Body of pancreas (tissue), 4 donors: ENCODE results near the gene TAOK3. TPM values are rescaled to one million over a fixed set of nuclear protein-coding genes. Genes with fewer than 3 reads are reported as not detected.
A peak's percentile ranks its signal among the peaks of the same experiment; 100 is the strongest.
"Not testable (repeated sequence)": the region's sequence is repeated elsewhere in the genome, so short reads cannot be mapped to it uniquely, and the experiment has no call there.

Source experiments
- ATAC-seq: fragments of 150-250 bp; one replicate; pipeline ENCODE4 v1.9.1; 2016
- DNase-seq, 4 donors: peaks; one replicate each; pipeline ENCODE4 v3.0.0-alpha.2; 2019
- H3K27ac ChIP-seq, 4 donors: fragments of 200-600 bp; sonication (generic); 1 replicate in 3 of 4; 2 replicates in 1 of 4; pipeline versions ENCODE4 v1.5.1 to v1.6.1; 2016 to 2019; ENCODE audit warnings: mild to moderate bottlenecking in 1 of 4, mixed read lengths in 1 of 4, moderate library complexity in 1 of 4
- H3K27me3 ChIP-seq, 2 donors: fragments of 200-600 bp; sonication (generic); one replicate each; pipeline ENCODE4 v1.6.0; 2016; ENCODE audit warnings: mild to moderate bottlenecking in 1 of 2
- H3K36me3 ChIP-seq, 2 donors: fragments of 200-600 bp; sonication (generic); replicated peaks in 1 of 2; 2 replicates each; pipeline ENCODE4 v1.5.1; 2016; ENCODE audit warnings: low read depth in 2 of 2; ENCODE audit not compliant: insufficient read depth in 1 of 2
- H3K4me1 ChIP-seq: fragments of 200-600 bp; sonication (generic); one replicate; pipeline ENCODE4 v1.6.0; 2016
- H3K4me3 ChIP-seq, 2 donors: fragments of 200-600 bp; sonication (generic); 1 replicate in 1 of 2; 2 replicates in 1 of 2; pipeline ENCODE4 v1.5.1; 2016 to 2019
- H3K9me3 ChIP-seq, 3 donors: fragments of 200-600 bp; sonication (generic); 1 replicate in 2 of 3; 2 replicates in 1 of 3; pipeline ENCODE4 v1.5.1; 2016
- POLR2A ChIP-seq, 3 donors: fragments of 450-650 bp; IDR thresholded peaks; one replicate each; pipeline ENCODE4 v1.6.1; 2016; ENCODE audit warnings: antibody characterized with exemption in 3 of 3, mild to moderate bottlenecking in 2 of 3
- WGBS, 2 donors: methylation state at CpG; one replicate each; pipeline ENCODE4 v1.1.5; 2017; 5-methylcytosine and 5-hydroxymethylcytosine counted together
- intact Hi-C: fragments of 100-400 bp; cut with DNase I; formaldehyde crosslinking; loops from one replicate; pipeline ENCODE4 v1.15.1; 2023
- total RNA-seq, 2 donors: library from RNA; depleted of rRNA; stranded (reverse); fragments of >200 nt; gene quantifications; one replicate each; pipeline ENCODE4 v1.1.0, GENCODE V29; 2016
- TF ChIP-seq, protein P1 (sequence below), 7 experiments: fragments of 450-650 bp in 4 of 7; fragments of 200-600 bp in 3 of 7; sonication (generic) in 3 of 7; IDR thresholded peaks; one replicate each; pipeline ENCODE4 v1.5.1; 2016 to 2019; ENCODE audit warnings: antibody characterized with exemption in 7 of 7

The TAOK3 gene
- total RNA-seq, 2 donors from 2014 or later = 15.6 to 29.3 TPM

DNA sequence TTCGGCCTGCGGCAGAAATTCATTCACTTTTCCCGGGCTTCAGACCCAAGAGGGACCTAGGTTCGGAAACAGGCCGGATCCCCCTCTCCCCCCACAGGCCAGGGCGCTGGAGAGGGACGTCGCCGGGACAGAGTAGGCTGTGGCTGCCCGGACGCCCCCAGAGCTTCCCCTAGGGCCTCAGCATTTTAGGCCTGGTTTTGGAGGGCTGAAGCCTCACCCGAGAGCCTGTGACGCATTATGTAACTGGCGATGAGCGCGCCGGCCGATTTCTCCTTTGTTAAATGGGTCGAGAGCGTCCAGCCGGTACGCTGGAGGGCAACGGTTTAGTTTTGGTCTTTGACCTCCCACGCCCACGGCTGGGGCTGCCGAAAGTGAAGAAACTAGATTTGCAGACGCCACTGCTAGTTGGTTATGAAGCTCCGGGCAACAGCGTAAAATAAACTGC is 236.1 kb downstream of the TAOK3 start:
- peak; percentile 26 for ATAC-seq
- no peaks in the 10 kb centered on the region for H3K9me3 ChIP-seq
- intact Hi-C loops = no loop called here
- DNase-seq = peak; percentile 54 to 68 (median 61)
- no peak for TF ChIP-seq POLR2A (IDR thresholded peaks at IDR 0.05)
- TF ChIP-seq, protein P1, sequence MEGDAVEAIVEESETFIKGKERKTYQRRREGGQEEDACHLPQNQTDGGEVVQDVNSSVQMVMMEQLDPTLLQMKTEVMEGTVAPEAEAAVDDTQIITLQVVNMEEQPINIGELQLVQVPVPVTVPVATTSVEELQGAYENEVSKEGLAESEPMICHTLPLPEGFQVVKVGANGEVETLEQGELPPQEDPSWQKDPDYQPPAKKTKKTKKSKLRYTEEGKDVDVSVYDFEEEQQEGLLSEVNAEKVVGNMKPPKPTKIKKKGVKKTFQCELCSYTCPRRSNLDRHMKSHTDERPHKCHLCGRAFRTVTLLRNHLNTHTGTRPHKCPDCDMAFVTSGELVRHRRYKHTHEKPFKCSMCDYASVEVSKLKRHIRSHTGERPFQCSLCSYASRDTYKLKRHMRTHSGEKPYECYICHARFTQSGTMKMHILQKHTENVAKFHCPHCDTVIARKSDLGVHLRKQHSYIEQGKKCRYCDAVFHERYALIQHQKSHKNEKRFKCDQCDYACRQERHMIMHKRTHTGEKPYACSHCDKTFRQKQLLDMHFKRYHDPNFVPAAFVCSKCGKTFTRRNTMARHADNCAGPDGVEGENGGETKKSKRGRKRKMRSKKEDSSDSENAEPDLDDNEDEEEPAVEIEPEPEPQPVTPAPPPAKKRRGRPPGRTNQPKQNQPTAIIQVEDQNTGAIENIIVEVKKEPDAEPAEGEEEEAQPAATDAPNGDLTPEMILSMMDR (IDR thresholded peaks at IDR 0.05) = no peak
- no peaks in the 10 kb centered on the region for H3K27me3 ChIP-seq
- H3K4me3 ChIP-seq = peak overlapping the region; percentile 60 to 92
- peak overlapping the region; percentile 75 to 94 (median 90) for H3K27ac ChIP-seq
- H3K36me3 ChIP-seq = peaks cover 6 to 14% of the 10 kb centered on the region in 2 donors
- peaks cover 58% of the 10 kb centered on the region for H3K4me1 ChIP-seq
- WGBS, 2 donors = 0 to 1% methylated on average over 9 to 29 of the region's 29 CpGs

DNA sequence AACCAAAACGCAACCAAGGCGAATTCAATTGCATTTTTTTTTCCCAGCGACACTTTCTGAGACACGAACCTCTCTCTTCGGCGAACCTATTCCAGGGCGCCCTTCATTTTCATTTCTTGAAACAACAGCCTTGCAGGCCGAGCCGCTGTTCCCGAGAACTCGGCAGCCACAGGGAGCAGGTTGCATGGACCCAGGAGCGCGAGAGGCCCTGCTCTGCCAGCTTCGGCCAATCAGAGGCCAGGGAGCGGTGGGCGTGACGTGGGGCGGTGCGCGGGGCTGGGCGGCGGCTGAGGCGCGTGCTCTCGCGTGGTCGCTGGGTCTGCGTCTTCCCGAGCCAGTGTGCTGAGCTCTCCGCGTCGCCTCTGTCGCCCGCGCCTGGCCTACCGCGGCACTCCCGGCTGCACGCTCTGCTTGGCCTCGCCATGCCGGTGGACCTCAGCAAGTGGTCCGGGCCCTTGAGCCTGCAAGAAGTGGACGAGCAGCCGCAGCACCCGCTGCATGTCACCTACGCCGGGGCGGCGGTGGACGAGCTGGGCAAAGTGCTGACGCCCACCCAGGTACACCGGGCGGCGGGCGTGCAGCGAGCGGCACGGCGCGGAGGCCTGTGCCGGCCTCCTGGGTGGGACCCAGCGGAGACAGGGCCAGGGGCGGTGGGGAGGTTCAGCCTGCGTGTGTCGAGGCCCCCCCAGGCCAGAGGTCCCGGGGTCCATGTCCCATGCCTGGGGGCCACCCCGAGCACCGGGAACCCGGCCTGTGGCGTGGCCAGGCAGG is 236.7 kb downstream of the TAOK3 start, which contains the start of gene PEBP1:
Gene PEBP1, plus strand, starts transcription at position 337 of the 771 bp plus-strand sequence. Its CDS starts 86 bp downstream, at position 423.
- peaks cover 6 to 10% of the 10 kb centered on the region in 2 donors for H3K36me3 ChIP-seq
- intact Hi-C loops = no loop called here
- TF ChIP-seq POLR2A (IDR thresholded peaks at IDR 0.05) = peak; percentile 96 to 97 (median 97)
- TF ChIP-seq, protein P1 (IDR thresholded peaks at IDR 0.05) = peak in 2 of 7 experiments; percentile 11 to 15
- H3K9me3 ChIP-seq = no peaks in the 10 kb centered on the region
- DNase-seq (peak; percentile 96), ATAC-seq (peak; percentile 96)
- H3K27ac ChIP-seq = peak within 1 kb of the TSS; percentile 75 to 94 (median 90)
- H3K4me3 ChIP-seq = peak within 1 kb of the TSS; percentile 60 to 92
- 0 to 1% methylated on average over 14 to 68 of the region's 70 CpGs for WGBS, 2 donors
- no peaks in the 10 kb centered on the region for H3K27me3 ChIP-seq
- H3K4me1 ChIP-seq = peaks cover 64% of the 10 kb centered on the region

DNA sequence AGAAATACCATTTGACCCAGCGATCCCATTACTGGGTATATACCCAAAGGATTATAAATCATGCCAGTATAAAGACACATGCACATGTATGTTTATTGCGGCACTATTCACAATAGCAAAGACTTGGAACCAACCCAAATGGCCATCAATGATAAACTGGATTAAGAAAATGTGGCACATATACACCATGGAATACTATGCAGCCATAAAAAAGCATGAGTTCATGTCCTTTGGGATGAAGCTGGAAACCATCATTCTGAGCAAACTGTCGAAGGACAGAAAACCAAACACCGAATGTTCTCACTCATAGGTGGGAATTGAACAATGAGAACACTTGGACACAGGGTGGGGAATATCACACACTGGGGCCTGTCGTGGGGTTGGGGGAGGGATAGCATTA is 243.3 kb downstream of the TAOK3 start:
- DNase-seq, H3K36me3 ChIP-seq, H3K4me3 ChIP-seq, ATAC-seq, H3K27me3 ChIP-seq, intact Hi-C loops, H3K9me3 ChIP-seq, H3K27ac ChIP-seq: not testable (repeated sequence)
- WGBS, 2 donors = 96 to 99% methylated on average over 5 of the region's 5 CpGs
- H3K4me1 ChIP-seq = peaks cover 58% of the 10 kb centered on the region

DNA sequence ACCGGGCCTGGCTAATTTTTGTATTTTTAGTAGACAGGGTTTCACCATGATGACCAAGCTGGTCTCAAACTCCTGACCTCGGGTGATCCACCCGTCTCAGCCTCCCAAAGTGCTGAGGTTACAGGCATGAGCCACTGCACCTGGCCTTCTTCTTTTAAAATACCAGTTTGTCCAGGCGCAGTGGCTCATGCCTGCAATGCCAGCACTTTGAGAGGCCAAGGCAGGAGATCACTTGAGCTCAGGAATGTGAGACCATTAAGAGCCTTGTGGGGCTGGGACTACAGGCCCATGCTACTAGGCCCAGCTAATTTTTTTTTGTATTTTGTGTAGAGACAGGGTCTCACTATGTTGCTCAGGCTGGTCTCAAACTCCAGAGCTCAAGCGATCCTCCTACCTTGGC is 244.8 kb downstream of the TAOK3 start:
- intact Hi-C loops = no loop called here
- Histone ChIP-seq H3K4me1 (peaks cover 62% of the 10 kb centered on the region), H3K9me3 (no peaks in the 10 kb centered on the region), H3K27ac (peak overlapping the region in 3 of 4 donors; percentile 91 to 98 (median 93)), H3K36me3 (no peaks in the 10 kb centered on the region), H3K4me3 (no peak overlapping the region), H3K27me3 (no peaks in the 10 kb centered on the region)
- ATAC-seq (no peak), DNase-seq (no peak)
- WGBS, 2 donors = 92 to 97% methylated on average over 5 of the region's 5 CpGs
- TF ChIP-seq POLR2A (IDR thresholded peaks at IDR 0.05) = no peak
- TF ChIP-seq, protein P1 (IDR thresholded peaks at IDR 0.05) = no peak

DNA sequence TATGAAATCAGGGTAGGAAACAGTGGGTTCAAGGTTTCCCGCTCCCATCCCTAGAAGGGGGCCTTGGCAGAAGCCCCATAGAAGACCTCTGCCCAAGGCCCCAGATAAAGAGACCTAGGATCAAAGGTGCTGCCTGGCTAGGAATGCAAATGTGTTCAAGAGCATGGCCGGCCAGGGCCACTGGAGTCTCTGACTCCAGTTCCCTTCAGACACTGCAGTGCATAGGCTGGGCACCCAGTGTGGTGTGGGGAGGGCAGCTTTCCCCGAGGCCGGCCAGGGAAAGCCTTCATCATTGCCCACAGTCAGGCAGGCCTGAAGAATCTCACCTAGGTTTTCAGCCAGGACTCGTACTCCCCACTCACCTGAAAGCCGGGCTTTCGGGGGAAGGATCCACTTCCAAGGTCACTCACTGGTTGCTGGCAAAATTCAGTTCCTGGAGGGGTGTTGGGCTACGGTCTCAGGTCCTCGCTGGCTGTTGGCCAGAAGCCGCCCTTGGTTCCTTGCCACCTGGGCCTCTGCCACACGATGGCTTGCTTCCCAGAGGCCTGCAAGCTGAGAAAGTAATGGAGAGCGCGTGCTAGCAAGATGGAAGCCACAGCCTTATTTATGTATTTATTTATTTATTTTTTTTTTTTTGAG is 246.5 kb downstream of the TAOK3 start:
- Histone ChIP-seq H3K4me3 (no peak overlapping the region), H3K9me3 (no peaks in the 10 kb centered on the region), H3K27me3 (no peaks in the 10 kb centered on the region), H3K36me3 (no peaks in the 10 kb centered on the region), H3K27ac (peak overlapping the region; percentile 91 to 98 (median 92)), H3K4me1 (peaks cover 48% of the 10 kb centered on the region)
- intact Hi-C loops = no loop called here
- peak in 1 of 3 donors; percentile 11 for TF ChIP-seq POLR2A (IDR thresholded peaks at IDR 0.05)
- TF ChIP-seq, protein P1 (IDR thresholded peaks at IDR 0.05) = no peak
- WGBS, 2 donors = 15 to 18% methylated on average over 4 to 13 of the region's 13 CpGs
- ATAC-seq (peak; percentile 92), DNase-seq (peak; percentile 94 to 97 (median 96))
